Upper lobe of left lung (tissue), 6 donors: ENCODE data around the gene TSPAN7. TPM values are rescaled to one million over a fixed set of nuclear protein-coding genes. Genes with fewer than 3 reads are reported as not detected.

Experiments used
- ATAC-seq, 2 donors: fragments of 200-7000 bp; cut with Tn5 transposase; one replicate each; pipeline ENCODE4 v1.9.1; 2022; ENCODE audit warnings: mild to moderate bottlenecking in 2 of 2, moderate library complexity in 2 of 2; ENCODE audit not compliant: low FRiP score in 2 of 2
- DNase-seq, 2 donors: peaks; one replicate each; pipeline ENCODE4 v3.0.0-alpha.2; 2019 to 2020
- H3K27ac ChIP-seq, 4 donors: fragments of 200-600 bp; sonication (generic); one replicate each; pipeline ENCODE4 v1.5.1; 2016 to 2019
- H3K27me3 ChIP-seq, 4 donors: fragments of 200-600 bp; sonication (generic); one replicate each; pipeline ENCODE4 v1.5.1; 2017 to 2019
- H3K36me3 ChIP-seq, 4 donors: fragments of 200-600 bp; sonication (generic); one replicate each; pipeline ENCODE4 v1.5.1; 2016 to 2019
- H3K4me1 ChIP-seq, 4 donors: fragments of 200-600 bp; sonication (generic); one replicate each; pipeline ENCODE4 v1.5.1; 2018 to 2019
- H3K4me3 ChIP-seq, 4 donors: fragments of 200-600 bp; sonication (generic); one replicate each; pipeline ENCODE4 v1.5.1; 2017 to 2019; ENCODE audit warnings: mild to moderate bottlenecking in 2 of 4, moderate library complexity in 1 of 4
- H3K9me3 ChIP-seq, 4 donors: fragments of 200-600 bp; sonication (generic); one replicate each; pipeline ENCODE4 v1.5.1; 2018 to 2019
- CTCF ChIP-seq, 6 experiments: fragments of 450-650 bp in 4 of 6; fragments of 200-600 bp in 2 of 6; sonication (generic) in 2 of 6; IDR thresholded peaks; one replicate each; pipeline ENCODE4 v1.5.1; 2016 to 2019; ENCODE audit warnings: antibody characterized with exemption in 6 of 6
- EP300 ChIP-seq, 4 donors: sonication (generic); formaldehyde crosslinking; IDR thresholded peaks; one replicate each; pipeline ENCODE4 v1.5.1; 2017; ENCODE audit warnings: antibody characterized with exemption in 4 of 4, control low read depth in 2 of 4
- POLR2A ChIP-seq, 4 donors: fragments of 450-650 bp; IDR thresholded peaks; one replicate each; pipeline ENCODE4 v1.5.1; 2016 to 2017; ENCODE audit warnings: antibody characterized with exemption in 4 of 4, mild to moderate bottlenecking in 2 of 4
- POLR2AphosphoS5 ChIP-seq, 2 donors: sonication (generic); formaldehyde crosslinking; IDR thresholded peaks; one replicate each; pipeline ENCODE4 v1.5.1; 2017; ENCODE audit warnings: antibody characterized with exemption in 2 of 2
- WGBS, 2 donors: methylation state at CpG; one replicate each; pipeline ENCODE4 v1.1.5; 2017 to 2018; 5-methylcytosine and 5-hydroxymethylcytosine counted together
- total RNA-seq, 6 donors: library from RNA; depleted of rRNA in 4 of 6; stranded (reverse); fragments of >200 nt in 4 of 6; gene quantifications; one replicate each; pipeline versions ENCODE4 v1.1.0 to v1.2.1, GENCODE V29; 2016 to 2021
- donor health status: DM: no; HTN: no; CAD: no; lungs with moderate emphysema.
- donor health status: DM: no; HTN: yes; CAD: no; lungs with severe emphysema.

The TSPAN7 gene
- total RNA-seq, 6 donors from 2014 or later: 7.3 to 65.0 (median 49.4) TPM

GRCh38 chrX:38516196-38516774 is 45.1 kb upstream of the TSPAN7 start:
- ATAC-seq (no peak), DNase-seq (no peak)
- no peaks in the 10 kb centered on the region for H3K36me3 ChIP-seq
- TF ChIP-seq POLR2A (IDR thresholded peaks at IDR 0.05): no peak
- TF ChIP-seq EP300 (IDR thresholded peaks at IDR 0.05): no peak
- TF ChIP-seq POLR2AphosphoS5 (IDR thresholded peaks at IDR 0.05): no peak
- TF ChIP-seq CTCF (IDR thresholded peaks at IDR 0.05): no peak
- no peak overlapping the region for H3K27ac ChIP-seq
- no peak overlapping the region for H3K4me3 ChIP-seq
- no peaks in the 10 kb centered on the region for H3K27me3 ChIP-seq
- no peaks in the 10 kb centered on the region for H3K4me1 ChIP-seq
- H3K9me3 ChIP-seq: no peaks in the 10 kb centered on the region
- WGBS, 2 donors: 62 to 91% methylated on average over 2 of the region's 2 CpGs

- no peak for TF ChIP-seq POLR2A (IDR thresholded peaks at IDR 0.05)
- no peak for TF ChIP-seq EP300 (IDR thresholded peaks at IDR 0.05)
- no peak for TF ChIP-seq CTCF (IDR thresholded peaks at IDR 0.05)
- TF ChIP-seq POLR2AphosphoS5 (IDR thresholded peaks at IDR 0.05): no peak
- Histone ChIP-seq H3K27ac (no peak overlapping the region), H3K9me3 (no peaks in the 10 kb centered on the region), H3K4me1 (no peaks in the 10 kb centered on the region), H3K36me3 (no peaks in the 10 kb centered on the region), H3K4me3 (no peak overlapping the region), H3K27me3 (no peaks in the 10 kb centered on the region)
- WGBS, 2 donors: 77 to 88% methylated on average over 6 of the region's 6 CpGs
- DNase-seq: no peak
- ATAC-seq: no peak
These were observed 41.7 kb upstream of the TSPAN7 start for GRCh38 chrX:38519651-38520050.

GRCh38 chrX:38538134-38538533 is 23.2 kb upstream of the TSPAN7 start:
- no peaks in the 10 kb centered on the region for H3K9me3 ChIP-seq
- H3K27me3 ChIP-seq: no peaks in the 10 kb centered on the region
- no peak for TF ChIP-seq POLR2AphosphoS5 (IDR thresholded peaks at IDR 0.05)
- TF ChIP-seq POLR2A (IDR thresholded peaks at IDR 0.05): no peak
- no peak for TF ChIP-seq EP300 (IDR thresholded peaks at IDR 0.05)
- TF ChIP-seq CTCF (IDR thresholded peaks at IDR 0.05): no peak
- ATAC-seq: no peak
- 40 to 46% methylated on average over 1 to 2 of the region's 2 CpGs for WGBS, 2 donors
- no peak for DNase-seq
- no peak overlapping the region for H3K27ac ChIP-seq
- no peak overlapping the region for H3K4me3 ChIP-seq
- no peaks in the 10 kb centered on the region for H3K4me1 ChIP-seq
- no peaks in the 10 kb centered on the region for H3K36me3 ChIP-seq

- DNase-seq (no peak), ATAC-seq (no peak)
- WGBS, 2 donors: 68% methylated on average over 1 of the region's 1 CpG; no CpG with 5 or more reads in 1 of the 2 donors
- no peaks in the 10 kb centered on the region for H3K36me3 ChIP-seq
- no peaks in the 10 kb centered on the region for H3K4me1 ChIP-seq
- no peaks in the 10 kb centered on the region for H3K27me3 ChIP-seq
- H3K9me3 ChIP-seq: no peaks in the 10 kb centered on the region
- H3K27ac ChIP-seq: no peak overlapping the region
- no peak overlapping the region for H3K4me3 ChIP-seq
- TF ChIP-seq CTCF (IDR thresholded peaks at IDR 0.05) (no peak), POLR2AphosphoS5 (IDR thresholded peaks at IDR 0.05) (no peak), POLR2A (IDR thresholded peaks at IDR 0.05) (no peak), EP300 (IDR thresholded peaks at IDR 0.05) (no peak)
These were observed 21.6 kb upstream of the TSPAN7 start for GRCh38 chrX:38539748-38540147.

- WGBS, 2 donors: 65% methylated on average over 3 of the region's 3 CpGs
- TF ChIP-seq EP300 (IDR thresholded peaks at IDR 0.05) (no peak), CTCF (IDR thresholded peaks at IDR 0.05) (no peak)
- Histone ChIP-seq H3K4me3 (no peak overlapping the region), H3K27ac (no peak overlapping the region), H3K9me3 (peaks cover 0 to 6% (median 0%) of the 10 kb centered on the region in 4 donors), H3K27me3 (no peaks in the 10 kb centered on the region), H3K36me3 (no peaks in the 10 kb centered on the region), H3K4me1 (no peaks in the 10 kb centered on the region)
- ATAC-seq: no peak
- DNase-seq: no peak
These were observed 12.8 kb upstream of the TSPAN7 start for GRCh38 chrX:38548508-38548907.
